GM12878 (cell line): ENCODE measurements around the gene CENPW.

Experiments used
- TAF1 ChIP-seq: IDR thresholded peaks from 2 replicates; pipeline ENCODE4 v1.6.1; 2011; ENCODE audit warnings: mild to moderate bottlenecking, low read depth, low read length, borderline replicate concordance
- ZSCAN29 ChIP-seq: fragments of 450-650 bp; IDR thresholded peaks from 2 replicates; pipeline ENCODE4 v1.6.1; 2017; ENCODE audit warnings: mild to moderate bottlenecking, moderate library complexity
- TF ChIP-seq, protein P1 (sequence below): fragments of 450-650 bp; IDR thresholded peaks from 2 replicates; pipeline ENCODE4 v1.6.1; 2017; ENCODE audit warnings: mild to moderate bottlenecking
- TF ChIP-seq, protein P2 (sequence below), 3 experiments: IDR thresholded peaks in 2 of 3; conservative IDR thresholded peaks in 1 of 3; 2 replicates each; pipeline ENCODE4 v1.5.1; 2011; ENCODE audit warnings: low read depth in 3 of 3, low read length in 3 of 3, mild to moderate bottlenecking in 3 of 3, control low read depth in 2 of 3, moderate library complexity in 2 of 3, inconsistent platforms in 1 of 3, mixed read lengths in 1 of 3; ENCODE audit not compliant: control insufficient read depth in 2 of 3, insufficient read depth in 1 of 3; ENCODE audit errors: extremely low read depth in 1 of 3

DNA sequence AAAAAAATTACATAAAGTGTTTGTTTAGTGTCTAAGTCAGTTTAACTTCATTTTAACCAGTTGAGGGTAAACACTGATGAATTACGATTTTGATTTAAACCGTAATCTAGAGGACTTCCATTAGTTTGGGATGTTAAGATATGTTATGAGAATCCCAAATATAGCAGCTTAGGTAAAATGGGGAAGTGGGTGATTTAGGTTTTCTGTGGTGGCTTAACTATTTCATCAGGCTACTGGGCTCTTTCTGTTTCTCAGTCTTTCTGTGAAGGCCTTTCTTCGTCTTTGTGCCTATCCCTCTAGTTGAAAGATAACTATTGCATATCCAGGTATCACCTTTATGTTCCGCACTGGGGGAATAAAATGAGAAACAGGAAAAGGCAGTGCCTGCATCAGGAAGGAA is 27.9 kb downstream of the CENPW start:
- TF ChIP-seq, protein P1, sequence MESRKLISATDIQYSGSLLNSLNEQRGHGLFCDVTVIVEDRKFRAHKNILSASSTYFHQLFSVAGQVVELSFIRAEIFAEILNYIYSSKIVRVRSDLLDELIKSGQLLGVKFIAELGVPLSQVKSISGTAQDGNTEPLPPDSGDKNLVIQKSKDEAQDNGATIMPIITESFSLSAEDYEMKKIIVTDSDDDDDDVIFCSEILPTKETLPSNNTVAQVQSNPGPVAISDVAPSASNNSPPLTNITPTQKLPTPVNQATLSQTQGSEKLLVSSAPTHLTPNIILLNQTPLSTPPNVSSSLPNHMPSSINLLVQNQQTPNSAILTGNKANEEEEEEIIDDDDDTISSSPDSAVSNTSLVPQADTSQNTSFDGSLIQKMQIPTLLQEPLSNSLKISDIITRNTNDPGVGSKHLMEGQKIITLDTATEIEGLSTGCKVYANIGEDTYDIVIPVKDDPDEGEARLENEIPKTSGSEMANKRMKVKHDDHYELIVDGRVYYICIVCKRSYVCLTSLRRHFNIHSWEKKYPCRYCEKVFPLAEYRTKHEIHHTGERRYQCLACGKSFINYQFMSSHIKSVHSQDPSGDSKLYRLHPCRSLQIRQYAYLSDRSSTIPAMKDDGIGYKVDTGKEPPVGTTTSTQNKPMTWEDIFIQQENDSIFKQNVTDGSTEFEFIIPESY = no peak
- TF ChIP-seq, protein P2, sequence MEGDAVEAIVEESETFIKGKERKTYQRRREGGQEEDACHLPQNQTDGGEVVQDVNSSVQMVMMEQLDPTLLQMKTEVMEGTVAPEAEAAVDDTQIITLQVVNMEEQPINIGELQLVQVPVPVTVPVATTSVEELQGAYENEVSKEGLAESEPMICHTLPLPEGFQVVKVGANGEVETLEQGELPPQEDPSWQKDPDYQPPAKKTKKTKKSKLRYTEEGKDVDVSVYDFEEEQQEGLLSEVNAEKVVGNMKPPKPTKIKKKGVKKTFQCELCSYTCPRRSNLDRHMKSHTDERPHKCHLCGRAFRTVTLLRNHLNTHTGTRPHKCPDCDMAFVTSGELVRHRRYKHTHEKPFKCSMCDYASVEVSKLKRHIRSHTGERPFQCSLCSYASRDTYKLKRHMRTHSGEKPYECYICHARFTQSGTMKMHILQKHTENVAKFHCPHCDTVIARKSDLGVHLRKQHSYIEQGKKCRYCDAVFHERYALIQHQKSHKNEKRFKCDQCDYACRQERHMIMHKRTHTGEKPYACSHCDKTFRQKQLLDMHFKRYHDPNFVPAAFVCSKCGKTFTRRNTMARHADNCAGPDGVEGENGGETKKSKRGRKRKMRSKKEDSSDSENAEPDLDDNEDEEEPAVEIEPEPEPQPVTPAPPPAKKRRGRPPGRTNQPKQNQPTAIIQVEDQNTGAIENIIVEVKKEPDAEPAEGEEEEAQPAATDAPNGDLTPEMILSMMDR (IDR thresholded peaks at IDR 0.05 in 2 of 3, conservative IDR thresholded peaks at IDR 0.05 in 1 of 3; ENCODE audit: control insufficient read depth in 2 of 3, extremely low read depth in 1 of 3, insufficient read depth in 1 of 3, low read depth in 3 of 3, low read length in 3 of 3) = no peak
- TF ChIP-seq TAF1 (no peak), ZSCAN29 (no peak)
